NCI-H2081 treated with DMSO at 0.1 percent for 48 hours (cell line): ENCODE results near the gene IFT43.

Source experiments
- DNase-seq: peaks from one replicate; lab custom pipeline; 2025; lab: John Stamatoyannopoulos, UW

Gene IFT43

GRCh38 chr14:76112889-76113624, 127.5 kb downstream of the IFT43 start:
- no peak for DNase-seq

DNA sequence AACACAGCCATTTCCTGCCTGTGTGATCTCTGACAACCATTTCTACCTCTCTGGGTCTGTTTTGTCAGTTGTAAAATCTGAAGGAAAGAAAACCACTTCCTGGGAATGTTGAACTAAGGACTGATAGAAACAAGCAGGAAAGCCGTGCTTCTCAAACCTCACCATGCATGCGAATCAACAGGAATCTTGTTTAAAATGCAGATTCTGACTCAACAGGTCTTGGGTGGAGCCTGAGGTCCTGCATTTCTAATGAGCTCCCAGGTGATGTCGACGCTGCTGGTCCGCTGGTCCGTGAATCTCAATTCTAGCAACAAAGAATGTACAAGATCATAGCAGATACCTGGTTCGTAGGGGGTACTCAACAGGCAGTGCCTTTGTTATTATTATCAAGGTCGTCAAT, 128.1 kb downstream of the IFT43 start:
- no peak for DNase-seq

DNA sequence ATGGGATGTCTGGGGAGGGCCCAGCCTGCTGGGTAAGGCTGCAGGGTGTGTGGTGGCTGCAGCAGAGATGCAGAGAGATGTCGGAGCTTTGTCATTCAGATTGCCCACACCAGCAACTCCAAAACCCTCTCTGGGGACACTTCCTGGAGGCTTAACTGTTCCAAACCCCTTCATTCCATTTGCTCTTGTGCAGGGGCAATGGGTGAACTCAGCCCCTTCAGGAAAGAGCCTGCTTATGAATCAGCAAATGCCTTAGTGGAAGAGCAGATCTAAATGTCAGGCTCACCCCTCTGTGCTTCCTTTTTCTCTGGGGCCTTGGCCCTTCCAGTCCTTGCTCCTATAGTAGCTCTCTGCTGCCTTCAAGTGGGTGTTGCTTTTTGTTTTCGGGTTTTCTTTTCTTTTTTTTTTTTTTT, 129.5 kb downstream of the IFT43 start:
- DNase-seq: no peak

- peak; percentile 89 for DNase-seq
Measured at GRCh38 chr14:76117789-76118484, 132.4 kb downstream of the IFT43 start.

GRCh38 chr14:76118594-76118993, 133.0 kb downstream of the IFT43 start:
- no peak for DNase-seq

GRCh38 chr14:76121089-76121748, 135.7 kb downstream of the IFT43 start:
- DNase-seq: no peak

GRCh38 chr14:76123426-76124225, 138.1 kb downstream of the IFT43 start:
- no peak for DNase-seq

GRCh38 chr14:76125511-76125910, 139.9 kb downstream of the IFT43 start:
- no peak for DNase-seq

- no peak for DNase-seq
Measured at GRCh38 chr14:76126076-76126475, 140.5 kb downstream of the IFT43 start.

DNA sequence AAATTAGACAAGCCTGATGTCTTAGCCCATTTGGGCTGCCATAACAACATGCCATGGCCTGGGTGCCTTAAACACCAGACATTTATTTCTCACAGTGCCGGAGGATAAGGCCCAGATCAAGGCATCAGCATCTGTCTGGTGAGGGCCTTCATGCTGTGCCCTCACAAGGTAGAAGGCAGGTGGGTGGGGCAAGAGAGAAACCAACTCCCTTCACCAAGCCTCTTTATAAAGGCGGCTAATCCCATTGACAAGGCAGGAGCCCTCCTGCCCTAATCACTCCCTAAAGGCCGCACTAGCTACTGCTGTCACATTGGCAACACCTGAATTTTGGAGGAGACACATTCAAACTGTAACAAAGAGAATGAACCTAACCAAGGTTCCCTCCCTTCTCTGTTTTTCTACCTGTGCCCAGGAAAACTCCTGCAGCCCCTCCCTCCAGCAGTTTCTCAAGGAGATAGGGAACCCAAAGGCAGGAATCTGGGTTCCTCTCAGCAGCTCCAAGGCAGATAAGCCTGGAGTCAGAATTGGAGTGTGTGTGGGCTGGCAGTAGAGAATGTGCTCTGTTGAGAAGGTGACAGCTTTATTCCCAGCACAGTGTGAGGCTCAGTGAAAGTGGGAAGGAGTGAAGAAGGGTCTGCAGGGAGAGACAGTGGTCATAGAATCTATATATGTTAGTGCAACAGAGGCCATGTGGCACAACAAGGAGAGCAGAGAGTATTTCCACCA, 144.5 kb downstream of the IFT43 start:
- DNase-seq: no peak

GRCh38 chr14:76131071-76131965, 145.8 kb downstream of the IFT43 start:
- no peak for DNase-seq

- no peak for DNase-seq
Measured at GRCh38 chr14:76133103-76133502, 147.5 kb downstream of the IFT43 start.
